Measurements from ENCODE around the gene NEBL.

NEBL gene

DNA sequence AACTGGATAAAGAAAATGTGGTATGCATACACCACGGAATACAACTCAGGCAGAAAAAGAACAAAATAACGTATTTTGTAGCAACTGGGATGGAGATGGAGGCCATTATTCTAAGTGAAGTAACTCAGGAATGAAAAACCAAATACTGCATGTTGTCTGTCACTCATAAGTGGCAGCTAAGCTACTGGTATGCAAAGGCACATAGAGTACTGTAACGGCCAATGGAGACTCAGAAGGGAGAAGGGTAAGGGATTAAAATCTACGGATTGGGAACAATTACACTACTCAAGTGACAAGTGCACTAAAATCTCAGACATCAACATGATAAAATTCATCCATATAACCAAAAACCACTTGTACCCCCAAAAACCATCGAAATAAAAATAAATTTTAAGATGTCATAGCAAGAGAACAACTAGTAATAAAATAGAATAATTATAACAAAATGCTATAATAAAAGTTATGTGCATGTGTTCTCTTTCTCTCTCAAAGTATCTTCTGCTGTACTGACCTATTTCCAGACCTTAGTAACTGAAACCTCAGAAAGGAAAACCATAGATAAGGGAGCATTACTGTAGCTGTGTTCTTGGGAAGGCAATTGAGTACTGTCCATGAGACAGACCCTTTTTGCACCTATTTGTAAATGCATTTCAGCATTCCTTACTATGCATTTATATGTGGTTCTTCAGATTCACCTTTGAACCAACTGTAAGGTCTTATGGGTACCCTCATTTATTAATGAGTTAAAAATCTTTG lies 6.7 kb upstream of the NEBL start:
- no peak for DNase-seq

DNA sequence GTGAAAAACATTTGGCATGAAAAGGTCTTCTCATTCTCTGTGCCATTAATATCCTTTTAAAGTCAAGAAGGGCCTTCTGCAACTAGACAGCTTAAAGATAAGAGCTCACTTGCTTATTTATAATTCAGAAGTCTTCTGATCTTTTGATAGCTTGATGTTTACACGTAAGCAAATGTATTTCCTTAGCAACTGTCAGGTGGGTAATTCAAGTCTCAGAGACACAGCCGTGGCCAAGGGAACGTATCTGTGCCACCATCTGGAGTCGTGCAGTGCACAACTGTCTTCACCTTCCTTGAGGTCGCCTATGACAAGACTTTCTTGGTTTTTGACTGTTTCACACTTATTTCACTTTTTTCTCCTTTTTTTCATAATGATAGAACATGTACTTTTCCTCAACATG lies 4.0 kb upstream of the NEBL start:
- no peak for DNase-seq

DNA sequence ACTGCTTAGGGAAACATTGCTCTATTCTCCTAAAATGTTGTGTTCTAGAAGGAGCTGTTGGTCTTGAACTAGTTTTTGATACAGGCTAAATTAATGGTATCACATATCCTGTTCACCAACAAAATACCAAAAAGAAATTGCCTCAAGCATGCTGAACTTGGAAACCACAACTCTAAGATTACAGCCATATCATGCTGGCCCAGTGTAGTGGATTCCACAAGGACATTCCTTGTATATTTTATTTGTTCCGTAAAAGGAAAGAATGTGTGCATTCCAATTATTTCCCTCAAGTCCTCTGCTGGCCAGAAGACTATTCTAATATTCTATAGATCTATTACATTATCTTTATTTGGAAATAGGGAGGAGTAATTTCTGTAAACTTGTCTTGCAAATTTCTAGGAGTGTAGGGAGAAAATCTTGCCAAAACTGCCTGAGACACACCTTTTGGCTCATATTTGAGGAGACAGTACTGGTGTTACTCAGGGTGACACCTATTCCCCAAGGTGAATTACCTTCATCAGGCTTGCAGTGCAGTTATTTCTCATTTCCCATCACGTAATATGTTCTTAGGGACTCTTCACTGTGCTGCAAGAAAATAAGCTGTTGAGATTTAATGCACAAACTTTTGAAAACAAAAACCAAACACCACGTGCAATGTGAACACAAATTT lies 1.9 kb upstream of the NEBL start:
- no peak for DNase-seq

DNA sequence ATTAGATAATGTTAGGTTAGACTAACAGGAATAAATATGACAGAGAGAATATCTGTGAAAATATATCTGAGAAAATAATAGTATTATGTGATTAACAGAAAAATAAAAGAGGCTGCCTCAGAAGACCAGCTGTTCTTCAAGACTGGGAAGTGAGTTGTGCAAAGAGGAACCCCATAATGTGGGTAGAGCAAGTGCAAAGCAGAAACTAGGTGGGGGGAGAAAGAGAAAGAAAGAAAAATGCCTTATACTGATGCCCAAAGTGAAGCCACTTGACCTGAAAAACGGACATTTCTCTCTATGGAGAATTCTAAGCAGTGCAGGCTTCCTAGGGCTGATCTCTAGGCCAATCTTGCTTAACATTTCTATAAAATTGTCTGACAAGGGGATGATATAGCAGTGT lies 3.8 kb downstream of the NEBL start:
- no peak for DNase-seq

DNA sequence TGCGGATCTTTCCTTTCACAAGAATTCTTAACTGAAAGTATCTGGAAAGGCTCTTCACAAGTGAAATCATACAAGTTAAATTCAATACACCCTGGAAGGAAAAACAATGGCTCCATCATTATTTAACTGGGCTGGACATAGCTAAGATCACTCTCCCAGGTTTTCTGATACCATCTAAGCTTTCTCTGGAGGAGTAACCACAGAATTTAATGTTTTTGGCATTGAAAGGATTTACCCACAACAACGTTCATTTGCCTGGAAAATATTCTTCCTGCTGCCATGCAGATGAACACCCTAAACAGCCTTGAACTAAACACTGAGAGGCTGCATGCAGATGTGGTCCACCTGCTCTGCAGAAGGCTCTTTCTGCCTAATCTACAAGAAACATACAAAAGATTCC lies 4.3 kb downstream of the NEBL start:
- no peak for DNase-seq

DNA sequence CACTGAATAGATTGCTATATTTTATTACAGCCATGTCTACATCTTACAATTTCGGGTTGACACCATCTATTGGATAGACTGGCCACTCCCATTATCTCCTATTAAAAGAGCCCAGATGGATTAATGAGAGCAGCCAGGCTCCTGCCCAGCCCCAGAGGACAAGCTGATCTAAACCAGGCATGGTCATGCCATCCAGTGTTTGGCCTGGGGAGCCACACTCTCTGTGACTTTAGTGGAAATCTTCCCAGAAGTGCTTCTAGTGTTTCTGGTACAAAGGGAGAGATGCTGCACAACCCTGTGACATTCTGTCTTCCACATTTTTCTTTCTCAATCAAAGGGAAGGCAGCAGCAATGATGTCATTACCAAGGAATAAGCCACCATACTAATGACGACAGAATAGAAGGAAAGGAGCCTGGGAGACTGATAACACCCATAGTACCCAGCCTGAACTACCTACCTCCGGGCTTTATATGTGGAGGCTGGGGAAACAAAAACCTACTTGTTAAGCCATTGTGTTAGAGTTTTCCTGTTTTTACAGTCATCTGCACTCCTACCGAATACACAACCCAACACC lies 5.0 kb downstream of the NEBL start:
- DNase-seq, result no peak

DNA sequence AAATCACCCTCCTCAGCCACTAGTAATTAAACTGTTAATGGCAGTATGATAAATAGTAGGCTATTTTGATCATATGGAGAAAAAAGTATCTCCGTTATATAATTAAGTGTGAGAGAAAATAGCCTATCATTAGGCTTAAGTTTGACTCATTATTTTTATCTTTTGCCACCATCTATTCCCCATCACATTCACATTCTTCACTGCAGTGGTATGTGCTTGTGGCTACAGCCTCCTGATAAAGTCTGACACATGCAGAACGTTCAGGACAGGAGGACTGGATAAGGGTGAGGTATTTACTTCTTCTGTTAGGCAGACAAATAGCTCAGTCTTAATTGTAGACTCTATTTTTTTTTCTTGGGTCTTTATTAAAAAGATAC lies 5.8 kb downstream of the NEBL start:
- no peak for DNase-seq

DNA sequence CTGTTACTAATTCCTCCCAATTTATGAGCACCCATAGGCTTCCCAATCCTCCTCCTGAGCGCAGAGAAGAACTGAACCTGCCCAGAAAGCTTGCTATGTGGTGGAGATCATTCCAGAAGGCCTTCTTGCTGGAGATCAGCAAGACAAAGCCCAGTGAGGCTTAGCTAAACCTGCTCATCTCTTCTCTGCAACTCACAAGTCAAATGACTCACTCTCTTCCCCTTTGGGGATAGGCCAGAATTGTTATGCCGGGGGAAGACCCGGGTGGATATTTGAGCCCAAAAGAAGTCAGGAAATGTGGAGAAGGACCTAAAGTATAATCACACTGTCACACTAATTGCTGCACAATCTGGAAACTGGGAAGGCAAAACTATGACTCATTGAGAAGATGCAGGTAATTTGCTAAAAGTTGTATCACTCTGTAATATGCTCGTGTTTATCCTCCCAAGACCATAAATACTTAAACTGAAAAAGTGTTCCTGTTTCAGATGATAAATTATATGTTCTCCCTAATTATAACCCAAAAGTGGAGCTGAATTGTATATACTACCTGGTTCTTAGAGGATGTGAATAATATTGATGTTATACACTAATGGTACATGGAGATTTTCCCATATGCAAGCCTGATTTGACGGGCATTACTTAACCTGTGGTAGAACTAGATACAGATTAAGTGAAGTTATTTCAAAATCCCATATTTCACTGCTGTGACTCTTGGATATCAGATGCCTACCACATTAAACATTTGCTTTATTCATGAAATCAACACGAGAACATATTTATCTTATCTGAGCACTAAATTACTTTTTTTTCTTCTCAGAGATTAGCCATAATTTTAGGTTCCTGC lies 6.4 kb downstream of the NEBL start:
- DNase-seq, result no peak

DNA sequence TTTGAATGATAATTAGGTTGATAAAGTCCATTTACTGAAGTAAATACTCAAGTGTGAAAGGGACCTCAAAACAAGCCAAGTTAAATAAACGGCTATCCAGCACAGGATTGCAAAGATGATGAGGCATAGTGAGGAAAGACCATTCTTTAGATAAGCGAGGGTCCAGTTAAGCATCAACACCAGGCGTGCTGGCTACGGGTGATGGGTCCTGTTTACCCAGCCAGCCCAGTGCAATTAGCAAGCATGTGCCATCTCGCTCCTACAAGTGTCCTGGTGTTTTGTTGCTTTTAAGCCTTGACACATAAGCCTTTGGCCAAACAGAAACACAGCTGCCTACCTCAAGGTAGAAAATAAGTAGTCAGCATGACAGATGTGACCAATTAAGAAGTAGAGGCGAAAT lies 7.1 kb downstream of the NEBL start:
- no peak for DNase-seq

DNA sequence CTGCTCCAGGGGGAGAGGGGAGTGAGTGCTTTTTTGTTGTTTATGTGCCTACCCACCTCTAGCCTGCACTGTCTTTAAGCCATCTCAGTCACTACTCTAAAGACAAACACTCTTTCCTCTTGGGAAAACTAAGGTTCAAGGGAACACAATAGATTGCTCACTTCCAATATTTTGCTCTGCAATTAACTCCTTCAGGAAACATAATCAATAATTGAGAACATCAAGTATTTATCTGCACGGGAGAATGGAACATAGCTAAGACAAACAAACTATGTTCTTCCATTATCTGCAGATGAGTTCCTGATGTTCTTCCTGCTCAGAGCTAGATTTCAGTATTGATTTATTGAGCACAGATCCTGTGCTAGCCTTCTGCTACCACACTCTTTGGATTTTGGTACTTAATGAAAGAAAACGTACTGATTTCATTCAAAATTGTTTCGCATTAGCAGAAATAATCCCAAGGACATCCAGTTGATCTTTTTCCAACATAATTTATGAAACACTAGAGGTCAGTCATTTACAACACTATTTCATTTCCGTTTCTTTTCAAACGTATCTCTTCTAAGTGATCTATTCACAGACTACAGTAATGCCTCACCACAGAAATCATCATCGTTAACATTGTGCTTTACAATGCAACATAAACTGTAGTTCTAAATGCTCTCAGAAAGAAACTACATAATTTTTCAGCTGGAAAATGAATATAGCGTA lies 8.3 kb downstream of the NEBL start:
- DNase-seq, result no peak

DNA sequence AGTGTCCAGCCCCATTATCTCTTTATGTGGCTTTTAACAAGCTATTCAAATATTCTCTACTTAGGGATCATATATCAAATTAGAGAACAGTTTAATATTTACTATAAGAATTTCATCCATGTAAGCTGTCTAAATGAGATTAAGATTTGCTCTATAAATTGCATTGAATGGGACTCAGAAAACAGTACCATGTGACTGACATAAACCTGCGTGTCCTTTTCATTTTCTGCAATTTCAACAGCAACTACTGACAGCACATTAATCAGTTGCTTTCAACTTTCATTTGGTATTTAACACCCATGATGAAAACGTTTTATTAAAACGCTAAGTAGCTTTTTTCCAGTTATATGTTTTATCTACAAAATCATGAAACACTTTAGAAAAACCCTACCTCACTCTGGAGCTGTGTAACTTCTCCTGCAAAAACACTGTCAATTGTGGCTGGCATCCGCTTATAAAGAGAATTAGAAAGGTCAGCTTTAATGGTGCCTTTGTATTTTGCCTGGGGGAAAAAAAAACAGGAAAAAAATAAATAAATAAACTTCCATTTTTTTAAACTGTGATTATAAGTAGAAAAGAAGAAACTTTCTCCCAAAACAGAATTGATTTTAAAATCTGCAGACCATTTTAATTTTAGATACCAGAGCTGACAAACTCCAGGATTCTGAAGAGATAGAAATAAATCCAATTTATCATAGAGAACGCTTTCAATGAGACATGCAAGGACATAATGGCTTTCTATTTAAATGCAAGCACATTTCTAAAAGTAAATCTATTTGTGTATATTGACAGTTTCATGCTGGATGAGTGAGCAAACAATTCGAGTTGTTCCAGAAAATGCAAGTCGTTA lies 9.2 kb downstream of the NEBL start:
- DNase-seq, result no peak

DNA sequence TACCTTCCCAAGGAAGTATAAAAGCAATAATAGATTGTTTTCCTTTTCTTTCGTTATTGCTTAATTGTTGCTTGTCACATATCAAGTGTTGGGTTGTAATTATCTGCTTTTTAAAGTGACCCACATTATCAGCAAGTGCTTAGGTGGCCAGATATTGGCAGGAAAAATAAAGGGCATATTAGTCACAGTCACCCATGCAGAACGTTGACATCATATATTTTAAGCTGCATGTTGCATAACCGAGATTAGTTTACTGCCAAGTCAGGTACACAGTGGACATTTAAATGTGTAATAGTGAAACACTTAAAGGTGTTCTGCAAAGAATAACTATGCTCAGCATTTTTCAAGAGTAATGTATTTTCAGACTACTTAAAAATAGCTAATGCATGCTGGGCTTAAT lies 11.4 kb downstream of the NEBL start:
- no peak for DNase-seq

DNA sequence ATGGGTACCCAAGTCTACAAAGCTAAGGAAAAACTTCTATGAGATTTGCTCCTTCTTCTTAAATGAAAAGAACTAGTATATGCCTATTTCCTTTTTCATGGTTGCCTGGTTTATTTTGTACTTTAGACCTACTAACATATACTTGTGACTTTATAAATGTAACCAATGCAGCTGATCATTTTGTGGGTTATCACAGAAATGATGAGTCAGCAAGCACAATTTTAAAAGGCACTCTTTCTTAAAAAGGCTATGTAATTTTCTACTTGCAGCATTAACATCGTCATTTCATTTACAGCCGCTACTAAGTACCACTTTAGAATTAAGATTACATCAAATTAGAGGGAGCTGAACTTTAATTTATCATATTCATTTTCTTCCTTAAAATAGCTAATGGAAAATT lies 13.6 kb downstream of the NEBL start:
- no peak for DNase-seq

DNA sequence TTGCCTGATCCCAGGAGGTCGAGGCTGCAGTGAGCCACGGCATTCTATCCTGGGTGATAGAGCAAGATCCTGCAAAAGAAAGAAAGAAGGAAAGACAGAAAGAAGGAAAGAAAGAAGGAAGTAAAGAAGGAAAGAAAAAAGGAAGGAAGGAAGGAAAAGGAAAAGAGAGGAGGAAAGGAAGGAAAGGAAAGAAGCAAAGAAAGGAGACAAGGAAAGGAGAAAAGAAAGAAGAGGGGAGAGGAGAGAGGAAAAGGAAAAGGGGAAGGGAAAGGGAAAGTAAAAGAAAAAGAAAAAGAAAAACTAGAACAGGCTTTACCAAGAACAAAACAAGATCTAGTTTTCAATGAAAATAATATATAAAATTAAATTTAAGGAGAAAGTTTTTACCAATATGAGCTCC lies 15.0 kb downstream of the NEBL start:
- no peak for DNase-seq

DNA sequence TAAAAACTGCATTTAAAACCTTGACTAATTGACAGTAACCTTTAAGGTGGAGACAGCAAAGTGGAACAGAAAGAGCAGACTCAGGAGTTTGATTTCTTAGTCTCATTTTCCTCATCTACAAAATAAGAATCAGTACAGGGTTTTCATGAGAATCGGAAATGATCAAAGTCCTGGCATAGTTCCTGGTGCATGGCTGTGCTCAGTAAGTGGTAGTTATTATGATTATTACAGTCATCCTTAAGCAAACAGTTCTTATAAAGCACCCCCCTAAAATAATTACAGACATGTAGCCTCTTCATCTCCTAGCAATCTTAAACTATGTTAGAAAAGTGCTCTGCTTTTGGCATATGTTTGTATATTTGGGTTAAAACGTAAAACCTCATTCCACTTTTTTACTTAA lies 18.0 kb downstream of the NEBL start:
- DNase-seq, result no peak

DNA sequence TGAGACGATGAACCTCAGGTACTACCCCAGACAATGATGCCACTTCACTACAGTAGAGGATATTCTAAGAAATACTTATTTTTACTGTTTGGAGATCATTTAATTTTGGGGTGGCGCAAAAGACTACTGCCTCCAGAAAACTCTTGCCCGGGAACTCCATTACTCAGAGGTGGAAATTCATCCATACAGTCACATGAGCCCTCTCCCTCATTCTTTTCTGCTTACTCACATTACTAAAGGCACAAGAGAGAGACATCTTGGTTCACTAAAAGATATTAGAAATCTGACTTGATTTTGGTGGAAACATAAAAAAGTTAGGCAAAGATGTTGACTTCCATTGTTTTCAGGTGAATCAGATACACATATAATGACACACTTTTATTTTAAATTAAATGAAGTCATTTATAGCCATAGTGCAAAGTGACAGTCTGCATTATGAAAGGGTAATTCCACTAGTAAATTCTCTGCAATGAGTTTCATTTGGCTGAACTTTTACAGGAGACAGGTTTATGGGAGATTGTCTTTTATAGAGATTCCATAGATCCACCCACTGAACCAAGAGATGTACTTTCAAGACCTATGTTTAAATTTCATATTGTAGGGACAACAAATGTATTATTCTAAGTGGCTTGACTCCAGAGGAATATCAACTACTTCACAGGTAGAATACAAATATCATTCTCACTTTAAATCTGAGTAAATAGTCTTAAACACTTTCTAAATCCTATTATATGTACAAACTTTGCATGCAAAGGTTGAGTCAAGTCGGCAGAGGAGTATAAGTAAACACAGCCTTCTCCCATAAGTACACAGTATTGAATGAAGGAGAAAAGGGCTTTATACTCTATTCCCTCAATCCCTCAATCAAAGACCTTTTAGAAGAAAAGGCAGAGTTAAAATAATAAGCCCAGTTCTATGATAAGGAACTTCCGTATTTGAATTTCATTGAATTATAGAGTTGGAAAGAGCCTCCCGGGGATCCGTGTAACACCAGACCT lies 18.8 kb downstream of the NEBL start:
- no peak for DNase-seq

DNA sequence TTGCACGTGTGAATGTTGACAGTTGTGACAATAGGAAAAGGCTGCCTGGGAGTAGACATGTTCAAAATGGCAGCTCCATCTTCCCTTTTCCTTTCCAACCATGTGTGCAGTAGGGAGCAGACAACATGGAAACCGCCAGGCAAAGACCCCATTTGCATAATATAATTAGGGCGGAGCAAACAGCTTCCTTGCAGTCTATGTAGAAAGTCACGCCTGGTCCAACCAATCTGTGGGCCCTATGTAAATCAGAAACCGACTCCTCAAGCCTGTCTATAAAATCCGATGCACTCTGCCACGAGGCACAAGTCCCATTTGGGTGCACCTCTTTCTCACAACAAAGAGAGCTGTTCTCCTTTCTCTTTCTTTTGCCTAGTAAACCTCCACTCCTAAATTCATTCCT lies 19.6 kb downstream of the NEBL start:
- DNase-seq, result no peak

DNA sequence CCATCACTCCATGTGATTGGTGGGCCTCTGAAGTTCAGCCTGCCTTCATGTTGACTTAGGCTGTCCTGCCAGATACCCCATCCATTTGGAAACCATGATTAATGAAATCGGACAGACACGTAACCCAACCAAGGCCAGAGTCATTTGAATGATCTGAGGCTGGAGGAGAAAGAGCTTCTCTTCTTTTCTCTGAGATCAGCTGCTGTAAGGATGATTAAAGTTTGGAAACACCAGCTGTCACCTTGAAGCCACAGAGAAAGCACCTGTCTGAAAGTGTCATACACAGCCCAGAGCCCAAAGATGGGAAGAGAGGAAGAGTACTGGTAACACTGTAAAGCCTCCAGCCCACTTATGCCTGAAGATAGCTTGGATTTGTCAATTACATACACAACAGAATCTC lies 22.9 kb downstream of the NEBL start:
- DNase-seq, result no peak

DNA sequence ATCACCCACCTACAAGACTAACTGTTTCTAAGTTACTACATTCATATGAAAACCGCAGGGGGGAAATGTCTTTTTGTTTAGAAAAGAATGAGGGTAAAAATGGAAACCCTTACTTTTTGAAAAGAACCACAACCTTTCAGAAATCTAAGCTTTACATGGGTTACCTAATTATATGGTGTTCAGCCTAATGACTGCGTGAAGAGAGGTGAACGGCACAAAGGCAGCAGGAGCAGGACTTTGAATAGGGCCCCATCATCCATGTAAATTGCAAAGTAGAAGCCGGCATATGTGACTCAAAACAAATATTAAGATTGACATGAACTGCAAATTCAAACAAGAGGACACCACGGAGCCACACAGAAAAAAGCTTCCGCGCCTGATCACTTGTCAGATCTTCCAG lies 25.1 kb downstream of the NEBL start:
- no peak for DNase-seq

DNA sequence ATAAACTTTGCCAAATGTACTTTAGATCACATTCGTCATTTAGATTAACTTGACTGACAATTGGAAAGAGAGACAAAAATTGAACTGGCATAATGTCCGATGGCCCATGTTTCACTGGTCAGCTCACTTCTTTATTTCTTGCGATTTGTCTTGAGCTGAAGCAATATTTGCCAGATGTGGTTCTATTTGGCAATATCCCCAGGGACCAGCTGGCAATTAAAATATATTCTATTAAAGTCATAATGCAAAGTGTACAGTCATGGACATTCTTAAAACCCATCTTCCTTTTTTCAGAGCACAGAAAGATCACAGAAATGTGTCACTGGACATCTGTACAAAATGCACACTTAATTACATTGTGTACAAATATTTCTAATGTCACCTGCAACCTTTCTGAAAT lies 26.3 kb downstream of the NEBL start:
- DNase-seq, result no peak

DNA sequence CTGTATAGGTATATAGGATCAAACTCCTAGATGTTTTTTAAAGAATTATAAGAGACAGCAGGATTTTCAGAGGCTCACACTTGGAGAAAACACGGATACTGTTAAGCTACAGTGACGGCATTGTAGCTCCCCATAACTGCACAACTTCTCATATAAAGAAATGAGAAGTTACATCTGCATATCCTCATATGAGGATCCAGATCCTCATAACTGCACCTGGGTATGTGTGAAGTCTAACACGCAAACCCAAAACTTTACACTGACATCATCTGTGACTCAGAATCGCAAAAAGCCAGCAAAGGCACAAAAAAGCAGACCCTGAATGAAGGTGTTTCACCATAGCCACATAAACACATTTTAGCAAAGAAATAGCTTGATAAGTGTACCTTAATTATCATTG lies 34.1 kb downstream of the NEBL start:
- no peak for DNase-seq
